Hepatocyte (in vitro differentiated cells): ENCODE data around the gene SDCBP2.

ENCODE experiments used
- CTCF ChIP-seq: fragments of 200-600 bp; sonication (generic); IDR thresholded peaks from 2 replicates; pipeline ENCODE4 v1.5.1; 2016; ENCODE audit warnings: antibody characterized with exemption, mild to moderate bottlenecking; ENCODE audit not compliant: poor library complexity
- EZH2 ChIP-seq: fragments of 200-600 bp; sonication (generic); IDR thresholded peaks from 2 replicates; pipeline ENCODE4 v1.6.1; 2016; ENCODE audit warnings: antibody characterized with exemption, mild to moderate bottlenecking, borderline replicate concordance
- EZH2phosphoT487 ChIP-seq: fragments of 200-600 bp; sonication (generic); IDR thresholded peaks from one replicate; pipeline ENCODE4 v1.6.1; 2018; ENCODE audit warnings: antibody characterized with exemption, mild to moderate bottlenecking, low read depth, moderate library complexity; ENCODE audit not compliant: unreplicated experiment, severe bottlenecking

GRCh38 chr20:1294497-1294896 is 34.4 kb downstream of the SDCBP2 start:
- TF ChIP-seq EZH2phosphoT487 (no peak), CTCF (no peak), EZH2 (no peak)
